Choroid plexus epithelial cell (primary cell): ENCODE measurements around the gene INTS2.
"Not testable (repeated sequence)": the region's sequence is repeated elsewhere in the genome, so short reads cannot be mapped to it uniquely, and the experiment has no call there.

Experiments
- DNase-seq: peaks from one replicate; pipeline ENCODE4 v3.0.0-alpha.2; 2010; ENCODE audit warnings: low read depth
- H3K4me3 ChIP-seq: 2 replicates; pipeline ENCODE4 v1.5.1; 2011; ENCODE audit warnings: low read depth, mild to moderate bottlenecking, control low read depth, low read length, moderate library complexity
- TF ChIP-seq, protein P1 (sequence below): conservative IDR thresholded peaks from 2 replicates; pipeline ENCODE4 v1.5.1; 2011; ENCODE audit warnings: low read depth, mild to moderate bottlenecking, control low read depth, inconsistent platforms, low read length, moderate library complexity

INTS2 gene

DNA sequence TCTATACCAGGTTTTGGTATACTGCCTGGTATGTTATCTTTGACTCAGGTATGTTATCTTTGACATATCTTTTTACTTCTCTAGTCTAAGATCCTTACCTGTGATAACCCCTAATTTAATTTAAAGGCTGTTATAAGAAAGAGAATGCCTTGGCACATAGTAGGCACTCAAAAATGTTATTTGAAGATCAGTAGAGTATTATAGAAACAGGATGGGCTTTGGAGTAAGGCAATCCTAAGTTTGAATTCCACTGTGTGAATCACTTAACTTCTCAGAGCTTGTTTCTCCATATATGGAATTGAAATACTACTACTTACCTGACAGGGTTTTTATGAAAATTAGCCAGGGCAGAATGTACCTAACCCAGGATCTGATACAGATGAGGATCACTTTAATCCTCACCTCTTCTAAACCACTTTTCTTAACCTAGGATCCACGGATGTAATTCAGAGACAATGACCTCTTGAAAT is 65.6 kb downstream of the INTS2 start:
- peak overlapping the region; percentile 87 for H3K4me3 ChIP-seq
- TF ChIP-seq, protein P1, sequence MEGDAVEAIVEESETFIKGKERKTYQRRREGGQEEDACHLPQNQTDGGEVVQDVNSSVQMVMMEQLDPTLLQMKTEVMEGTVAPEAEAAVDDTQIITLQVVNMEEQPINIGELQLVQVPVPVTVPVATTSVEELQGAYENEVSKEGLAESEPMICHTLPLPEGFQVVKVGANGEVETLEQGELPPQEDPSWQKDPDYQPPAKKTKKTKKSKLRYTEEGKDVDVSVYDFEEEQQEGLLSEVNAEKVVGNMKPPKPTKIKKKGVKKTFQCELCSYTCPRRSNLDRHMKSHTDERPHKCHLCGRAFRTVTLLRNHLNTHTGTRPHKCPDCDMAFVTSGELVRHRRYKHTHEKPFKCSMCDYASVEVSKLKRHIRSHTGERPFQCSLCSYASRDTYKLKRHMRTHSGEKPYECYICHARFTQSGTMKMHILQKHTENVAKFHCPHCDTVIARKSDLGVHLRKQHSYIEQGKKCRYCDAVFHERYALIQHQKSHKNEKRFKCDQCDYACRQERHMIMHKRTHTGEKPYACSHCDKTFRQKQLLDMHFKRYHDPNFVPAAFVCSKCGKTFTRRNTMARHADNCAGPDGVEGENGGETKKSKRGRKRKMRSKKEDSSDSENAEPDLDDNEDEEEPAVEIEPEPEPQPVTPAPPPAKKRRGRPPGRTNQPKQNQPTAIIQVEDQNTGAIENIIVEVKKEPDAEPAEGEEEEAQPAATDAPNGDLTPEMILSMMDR: no peak
- DNase-seq: peak; percentile 41

DNA sequence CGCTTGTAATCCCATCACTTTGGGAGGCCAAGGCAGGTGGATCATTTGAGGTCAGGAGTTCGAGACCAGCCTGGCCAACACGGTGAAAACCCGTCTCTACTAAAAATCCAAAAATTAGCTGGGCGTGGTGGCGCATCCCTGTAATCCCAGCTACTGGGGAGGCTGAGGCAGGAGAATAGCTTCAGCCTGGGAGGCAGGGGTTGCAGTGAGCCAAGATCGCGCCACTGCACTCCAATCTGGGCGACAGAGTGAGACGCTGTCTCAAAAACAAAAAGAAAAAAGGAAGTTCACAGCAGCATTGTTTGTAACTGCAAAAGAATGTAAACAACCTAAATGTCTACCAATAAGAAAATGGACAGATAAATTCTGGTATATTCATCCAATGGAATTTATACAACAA is 67.4 kb downstream of the INTS2 start:
- DNase-seq: peak; percentile 10
- not testable (repeated sequence) for H3K4me3 ChIP-seq

DNA sequence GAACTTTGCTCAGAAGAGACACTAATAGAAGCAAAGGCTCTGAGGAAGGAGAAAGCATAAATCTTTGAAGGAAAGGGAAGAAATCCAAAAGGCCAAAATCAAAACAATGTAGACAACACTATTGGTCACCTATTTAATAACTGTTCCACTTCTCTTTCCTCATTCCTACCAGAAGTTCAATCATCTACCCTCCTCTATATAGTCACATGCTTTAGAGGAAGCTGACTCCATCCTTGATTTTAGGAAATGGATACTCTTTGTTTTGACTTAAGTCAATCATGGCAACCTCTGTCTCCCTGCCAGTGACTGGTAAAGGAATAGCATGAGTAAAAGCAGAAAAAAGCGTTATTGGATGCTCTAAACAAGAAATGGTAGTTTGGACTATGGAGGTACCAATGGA is 71.7 kb downstream of the INTS2 start:
- no peak for DNase-seq
- TF ChIP-seq, protein P1: no peak
- H3K4me3 ChIP-seq: no peak overlapping the region

DNA sequence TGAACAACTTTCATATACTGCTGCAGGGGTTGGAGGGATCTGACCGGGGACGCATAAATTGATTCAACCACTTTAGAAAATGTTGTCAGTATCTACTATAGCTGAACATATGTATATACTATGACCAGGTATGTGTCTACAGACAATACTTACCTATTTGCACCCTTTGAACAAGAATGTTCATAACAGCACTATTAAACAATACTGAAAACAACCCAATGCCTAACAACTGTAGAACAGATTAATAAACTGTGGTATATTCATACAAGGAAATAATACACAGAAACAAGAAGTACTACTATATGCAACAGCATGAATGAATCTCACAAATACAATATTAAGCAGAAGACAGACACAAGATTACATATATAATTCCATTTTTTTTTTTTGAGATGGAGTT is 74.9 kb downstream of the INTS2 start:
- H3K4me3 ChIP-seq: no peak overlapping the region
- TF ChIP-seq, protein P1: no peak
- no peak for DNase-seq

DNA sequence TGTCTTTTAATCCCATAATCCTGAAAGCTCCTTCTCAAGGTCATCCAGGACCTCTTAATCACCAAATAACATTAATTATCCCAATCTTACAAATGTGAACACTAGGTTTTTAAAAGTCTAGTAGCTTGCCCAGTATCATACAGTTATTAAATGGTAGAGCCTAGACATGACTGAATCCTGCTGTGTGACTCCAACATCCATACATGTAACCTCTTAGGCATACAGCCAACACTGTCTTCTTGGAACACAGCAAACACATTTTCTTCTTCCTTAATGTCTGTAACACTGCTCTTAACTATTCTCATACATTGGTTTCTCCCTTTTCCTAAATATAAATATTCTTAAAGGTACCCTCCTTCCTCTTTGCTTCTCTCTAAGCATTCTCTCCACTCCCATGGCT is 78.1 kb downstream of the INTS2 start:
- TF ChIP-seq, protein P1: no peak
- peak; percentile 51 for DNase-seq

DNA sequence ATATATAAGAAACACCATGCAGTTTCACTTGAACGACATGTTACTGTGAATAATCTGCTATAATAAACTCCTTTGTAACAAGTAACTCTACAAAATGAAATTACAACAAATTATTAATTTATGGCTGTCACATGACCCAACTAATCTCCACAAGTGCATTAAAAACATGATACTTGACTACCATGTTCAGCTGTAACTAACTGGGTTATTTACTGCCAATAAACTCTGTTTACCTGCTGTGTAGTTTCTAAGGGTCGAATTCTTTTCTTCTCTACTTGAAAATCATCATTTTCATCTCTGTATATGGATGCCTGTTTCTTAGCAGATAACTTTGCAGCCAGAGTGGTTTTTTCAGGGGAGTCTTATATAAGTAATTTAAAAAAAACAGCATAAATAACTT is 78.9 kb downstream of the INTS2 start:
- TF ChIP-seq, protein P1: no peak
- H3K4me3 ChIP-seq: no peak overlapping the region
- no peak for DNase-seq

More for the DNA sequence above, 78.1 kb downstream of the INTS2 start:
- H3K4me3 ChIP-seq: no peak overlapping the region

DNA sequence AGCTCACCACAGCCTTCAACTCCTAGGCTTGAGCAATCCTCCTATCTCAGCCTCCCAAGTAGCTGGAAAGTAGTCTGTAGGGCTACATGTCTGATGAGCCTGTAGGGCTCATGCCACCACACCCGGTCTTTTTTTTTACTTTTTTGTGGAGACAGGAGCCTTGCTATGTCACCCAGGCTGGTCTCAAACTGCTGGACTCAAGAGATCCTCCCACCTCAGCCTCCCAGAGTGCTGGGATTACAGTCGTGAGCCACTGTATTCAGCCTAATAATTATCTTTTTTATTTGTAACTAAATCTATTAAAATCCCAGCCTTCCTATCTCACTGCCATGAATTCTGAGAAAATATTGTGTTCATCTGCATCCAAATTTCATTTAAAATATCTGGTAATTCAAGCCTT is 79.5 kb downstream of the INTS2 start:
- H3K4me3 ChIP-seq: no peak overlapping the region
- TF ChIP-seq, protein P1: no peak
- no peak for DNase-seq

DNA sequence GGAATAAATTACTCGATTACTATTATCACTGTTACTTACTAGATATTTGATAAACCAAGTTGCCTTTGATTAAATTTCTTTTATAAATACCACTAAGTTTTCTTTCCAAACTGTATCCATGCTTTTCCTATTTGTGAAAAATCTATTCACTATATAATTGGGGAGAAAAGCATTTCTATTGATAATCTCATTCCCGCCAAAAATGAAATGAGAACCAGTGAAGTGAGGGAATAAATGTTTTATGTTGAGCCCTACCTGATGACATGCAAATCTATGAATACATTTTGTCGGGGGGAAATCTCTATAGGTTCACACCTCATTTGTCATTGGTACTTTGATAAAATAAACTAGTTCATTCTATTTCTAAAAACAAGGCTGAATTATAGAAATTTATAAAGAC is 80.1 kb downstream of the INTS2 start:
- TF ChIP-seq, protein P1: no peak
- DNase-seq: no peak
- H3K4me3 ChIP-seq: no peak overlapping the region
